GM13977 (cell line): ENCODE measurements around the gene TP73.

Source experiments
- DNase-seq: peaks from one replicate; pipeline ENCODE4 v3.0.0; 2012; ENCODE audit warnings: low spot score
- in situ Hi-C: fragments of 300-500 bp; cut with MboI; formaldehyde crosslinking; loops from one replicate; pipeline ENCODE4 v1.12.0; 2022; ENCODE audit warnings: low sequenced_read_pairs, low pct_unique_long_range_greater_than_20kb, mixed read lengths, inconsistent platforms; ENCODE audit not compliant: unreplicated experiment
- TF ChIP-seq, protein P1 (sequence below): IDR thresholded peaks from 2 replicates; pipeline ENCODE4 v1.5.1; 2012; ENCODE audit warnings: mild to moderate bottlenecking, control low read depth; ENCODE audit not compliant: insufficient read depth; ENCODE audit errors: extremely low read depth, missing control alignments

TP73 gene

DNA sequence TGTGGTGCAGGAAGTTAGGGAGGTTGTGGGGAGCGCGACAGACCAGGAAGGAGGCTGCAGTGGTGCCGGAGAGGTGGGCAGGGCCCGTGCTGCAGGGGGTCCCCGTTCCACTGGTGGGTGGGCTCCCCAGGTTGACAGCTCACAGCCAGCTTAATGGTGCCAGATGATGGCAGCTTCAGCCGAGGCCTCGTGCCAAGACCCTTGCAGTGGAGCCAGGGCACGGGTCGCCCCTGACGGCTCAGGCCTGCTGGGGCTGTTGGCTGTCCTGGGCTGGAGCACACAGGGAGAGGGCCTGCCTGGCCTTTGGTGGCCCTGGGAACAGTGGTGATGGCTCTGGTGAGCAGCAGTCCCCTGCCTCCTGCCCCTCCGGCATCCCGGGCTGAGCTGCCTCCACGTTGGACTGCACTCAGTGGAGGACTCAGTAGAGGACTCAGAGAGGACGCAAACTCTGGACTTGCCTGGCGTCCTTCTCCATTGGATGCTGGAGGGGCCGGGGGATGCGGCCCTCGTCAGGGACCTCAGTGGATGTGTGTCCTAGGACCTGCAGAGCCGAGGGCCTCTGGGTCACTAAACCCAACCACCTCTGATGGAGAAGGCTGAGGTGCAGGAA, 53.1 kb downstream of the TP73 start:
- in situ Hi-C loops = no loop called here
- no peak for DNase-seq
- TF ChIP-seq, protein P1, sequence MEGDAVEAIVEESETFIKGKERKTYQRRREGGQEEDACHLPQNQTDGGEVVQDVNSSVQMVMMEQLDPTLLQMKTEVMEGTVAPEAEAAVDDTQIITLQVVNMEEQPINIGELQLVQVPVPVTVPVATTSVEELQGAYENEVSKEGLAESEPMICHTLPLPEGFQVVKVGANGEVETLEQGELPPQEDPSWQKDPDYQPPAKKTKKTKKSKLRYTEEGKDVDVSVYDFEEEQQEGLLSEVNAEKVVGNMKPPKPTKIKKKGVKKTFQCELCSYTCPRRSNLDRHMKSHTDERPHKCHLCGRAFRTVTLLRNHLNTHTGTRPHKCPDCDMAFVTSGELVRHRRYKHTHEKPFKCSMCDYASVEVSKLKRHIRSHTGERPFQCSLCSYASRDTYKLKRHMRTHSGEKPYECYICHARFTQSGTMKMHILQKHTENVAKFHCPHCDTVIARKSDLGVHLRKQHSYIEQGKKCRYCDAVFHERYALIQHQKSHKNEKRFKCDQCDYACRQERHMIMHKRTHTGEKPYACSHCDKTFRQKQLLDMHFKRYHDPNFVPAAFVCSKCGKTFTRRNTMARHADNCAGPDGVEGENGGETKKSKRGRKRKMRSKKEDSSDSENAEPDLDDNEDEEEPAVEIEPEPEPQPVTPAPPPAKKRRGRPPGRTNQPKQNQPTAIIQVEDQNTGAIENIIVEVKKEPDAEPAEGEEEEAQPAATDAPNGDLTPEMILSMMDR = no peak

DNA sequence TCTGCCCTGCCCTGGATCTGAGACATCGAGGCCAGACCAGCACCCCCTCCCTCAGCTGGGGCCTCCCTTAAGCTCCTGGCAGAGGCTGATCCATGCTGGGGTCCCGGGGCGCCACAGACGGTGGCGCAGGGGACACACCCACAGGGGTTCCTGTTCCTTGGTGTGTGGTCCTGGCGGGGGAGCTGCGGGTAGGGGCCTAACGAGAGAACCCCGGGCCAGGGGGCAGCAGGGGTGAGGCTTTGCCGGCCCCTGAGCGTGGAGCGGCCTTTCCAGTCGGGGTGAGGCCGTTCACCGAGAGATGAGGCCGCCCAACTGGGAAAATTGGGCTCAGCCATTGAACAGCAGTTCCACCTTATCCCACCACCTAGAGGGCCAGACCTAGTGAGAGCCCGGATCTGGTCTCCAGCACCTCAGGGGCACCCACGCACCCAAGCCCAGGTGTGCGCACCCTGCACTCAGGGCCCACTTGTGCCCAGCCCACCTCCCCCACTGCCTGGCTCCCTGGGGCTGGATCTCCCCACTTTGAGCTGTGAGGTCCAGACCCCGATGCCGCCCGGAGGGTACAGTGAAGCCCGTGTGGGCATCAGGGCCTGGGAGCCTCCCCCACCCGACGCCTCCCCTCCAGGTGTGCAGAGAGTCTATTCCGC, 54.5 kb downstream of the TP73 start:
- TF ChIP-seq, protein P1 = no peak
- no peak for DNase-seq
- in situ Hi-C loops = no loop called here

DNA sequence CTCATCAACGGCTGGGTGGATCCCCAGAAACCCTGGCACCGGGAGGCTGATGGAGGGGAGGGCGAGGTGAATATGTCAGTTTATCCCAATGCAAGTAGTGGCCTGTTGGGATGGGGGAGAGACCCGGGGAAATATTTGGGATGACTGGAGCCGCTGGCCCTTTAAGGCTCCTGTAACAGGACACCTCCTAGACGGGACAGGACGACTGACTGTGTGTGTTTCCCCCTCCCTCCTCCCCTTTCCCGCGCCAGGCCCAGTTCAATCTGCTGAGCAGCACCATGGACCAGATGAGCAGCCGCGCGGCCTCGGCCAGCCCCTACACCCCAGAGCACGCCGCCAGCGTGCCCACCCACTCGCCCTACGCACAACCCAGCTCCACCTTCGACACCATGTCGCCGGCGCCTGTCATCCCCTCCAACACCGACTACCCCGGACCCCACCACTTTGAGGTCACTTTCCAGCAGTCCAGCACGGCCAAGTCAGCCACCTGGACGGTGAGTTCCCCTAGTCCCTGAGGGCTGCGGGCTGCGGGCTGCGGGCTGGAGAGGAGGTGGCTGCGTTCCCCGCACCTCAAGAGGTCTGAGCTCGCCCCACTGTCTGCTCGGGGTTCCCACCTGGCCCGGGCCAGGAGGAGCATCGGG, 55.1 kb downstream of the TP73 start:
- no peak for DNase-seq
- TF ChIP-seq, protein P1 = no peak
- in situ Hi-C loops = no loop called here

DNA sequence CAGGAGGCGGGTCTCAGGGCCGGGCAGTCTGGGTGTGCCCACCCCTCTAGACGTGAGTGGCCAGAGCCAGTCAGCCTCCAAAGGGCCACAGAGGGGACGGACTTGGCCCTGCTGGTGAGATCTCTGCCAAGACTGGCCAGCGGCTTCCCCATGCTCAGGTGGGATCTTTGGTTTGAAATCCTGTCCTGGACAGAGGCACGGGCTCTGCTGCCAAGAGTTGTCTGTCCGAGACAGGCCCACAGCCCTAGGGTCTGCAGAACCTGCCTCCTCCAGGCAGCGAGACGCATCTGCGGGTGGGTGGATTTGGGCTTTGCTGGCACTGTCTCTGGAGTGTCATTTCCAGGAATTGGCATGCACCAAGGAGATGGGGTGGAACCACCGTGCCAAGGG, 55.6 kb downstream of the TP73 start:
- TF ChIP-seq, protein P1 = no peak
- in situ Hi-C loops = no loop called here
- no peak for DNase-seq

DNA sequence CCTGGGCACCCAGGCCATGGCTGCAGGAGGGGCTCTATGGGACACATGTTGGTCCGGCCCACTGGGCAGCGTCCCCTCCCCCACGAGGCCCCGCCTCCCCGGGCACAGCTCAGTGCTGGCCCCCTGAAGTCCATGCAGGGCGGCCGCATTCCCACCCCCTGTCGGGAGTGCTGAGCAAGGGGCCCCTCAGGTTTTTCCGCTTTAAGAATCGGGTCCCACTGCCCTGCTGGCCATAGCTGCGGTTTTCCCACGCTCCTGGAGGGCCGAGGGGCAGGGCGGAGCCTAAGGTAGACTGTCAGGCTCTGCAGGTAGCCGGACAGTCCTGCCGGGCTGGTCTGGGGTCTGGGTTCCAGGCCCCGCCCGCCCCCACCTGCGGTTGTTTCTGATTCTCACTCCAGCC, 56.5 kb downstream of the TP73 start:
- in situ Hi-C loops = no loop called here
- DNase-seq = no peak
- TF ChIP-seq, protein P1 = no peak

DNA sequence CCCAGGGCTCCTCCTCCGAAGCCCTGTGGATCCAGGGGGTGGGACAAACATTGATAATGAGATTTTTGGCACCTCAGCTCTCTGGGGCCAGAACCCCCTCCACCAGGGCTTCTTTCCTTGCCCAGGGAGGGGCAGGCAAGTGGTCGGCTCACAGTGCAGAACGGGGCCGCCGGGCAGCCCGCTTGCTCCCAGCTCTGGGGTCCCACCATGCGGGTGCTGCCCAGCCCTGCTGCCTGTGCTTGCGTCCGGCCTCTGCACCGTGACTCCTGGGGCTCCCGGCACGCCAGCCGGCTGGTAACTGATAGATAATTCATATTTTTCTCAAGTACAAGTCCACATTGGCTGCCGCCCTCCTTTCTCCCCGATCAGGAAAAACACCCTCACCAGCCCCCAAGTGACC, 57.9 kb downstream of the TP73 start:
- in situ Hi-C loops = no loop called here
- TF ChIP-seq, protein P1 = no peak
- no peak for DNase-seq
